VCaP (cell line): ENCODE measurements around the gene TMEM229B.
"Not testable (repeated sequence)": the region's sequence is repeated elsewhere in the genome, so short reads cannot be mapped to it uniquely, and the experiment has no call there.

Experiments used
- H3K27ac ChIP-seq: fragments of 450-650 bp; 2 replicates; pipeline ENCODE4 v1.5.1; 2017
- CTCF ChIP-seq: fragments of 450-650 bp; conservative IDR thresholded peaks from 2 replicates; pipeline ENCODE4 v1.5.1; 2017; ENCODE audit warnings: mild to moderate bottlenecking, moderate library complexity

TMEM229B gene

GRCh38 chr14:67453575-67454300 is 34.8 kb downstream of the TMEM229B start:
- TF ChIP-seq CTCF, result no peak
- H3K27ac ChIP-seq, result no peak overlapping the region

GRCh38 chr14:67451667-67452066 is 36.9 kb downstream of the TMEM229B start:
- not testable (repeated sequence) for H3K27ac ChIP-seq

DNA sequence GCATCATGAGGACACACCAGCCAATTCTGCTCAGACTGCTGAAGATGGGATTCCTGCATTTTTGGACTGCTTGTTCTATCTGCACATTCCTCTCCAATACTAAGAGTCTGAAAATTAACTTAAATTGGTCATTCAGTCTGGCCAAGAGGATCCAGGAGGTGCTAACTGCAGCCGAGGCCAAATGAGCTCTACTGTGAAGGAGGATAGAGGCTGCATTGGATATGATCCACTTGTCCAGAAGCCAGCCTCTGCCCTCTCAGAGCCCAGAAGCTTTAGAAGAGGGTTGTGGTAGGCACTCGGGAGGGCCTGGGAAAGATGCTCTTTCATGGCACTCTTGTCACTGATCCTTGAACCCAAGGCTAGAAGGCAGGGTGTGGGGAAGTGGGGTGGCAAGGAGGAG is 39.4 kb downstream of the TMEM229B start:
- TF ChIP-seq CTCF, result no peak
- H3K27ac ChIP-seq, result no peak overlapping the region

GRCh38 chr14:67447033-67447381 is 41.5 kb downstream of the TMEM229B start:
- peak overlapping the region; percentile 71 for H3K27ac ChIP-seq
- no peak for TF ChIP-seq CTCF

GRCh38 chr14:67446371-67447032 is 42.0 kb downstream of the TMEM229B start:
- no peak for TF ChIP-seq CTCF
- peak overlapping the region; percentile 71 for H3K27ac ChIP-seq

- no peak overlapping the region for H3K27ac ChIP-seq
- no peak for TF ChIP-seq CTCF
Observed at GRCh38 chr14:67444395-67444794, 44.1 kb downstream of the TMEM229B start.

DNA sequence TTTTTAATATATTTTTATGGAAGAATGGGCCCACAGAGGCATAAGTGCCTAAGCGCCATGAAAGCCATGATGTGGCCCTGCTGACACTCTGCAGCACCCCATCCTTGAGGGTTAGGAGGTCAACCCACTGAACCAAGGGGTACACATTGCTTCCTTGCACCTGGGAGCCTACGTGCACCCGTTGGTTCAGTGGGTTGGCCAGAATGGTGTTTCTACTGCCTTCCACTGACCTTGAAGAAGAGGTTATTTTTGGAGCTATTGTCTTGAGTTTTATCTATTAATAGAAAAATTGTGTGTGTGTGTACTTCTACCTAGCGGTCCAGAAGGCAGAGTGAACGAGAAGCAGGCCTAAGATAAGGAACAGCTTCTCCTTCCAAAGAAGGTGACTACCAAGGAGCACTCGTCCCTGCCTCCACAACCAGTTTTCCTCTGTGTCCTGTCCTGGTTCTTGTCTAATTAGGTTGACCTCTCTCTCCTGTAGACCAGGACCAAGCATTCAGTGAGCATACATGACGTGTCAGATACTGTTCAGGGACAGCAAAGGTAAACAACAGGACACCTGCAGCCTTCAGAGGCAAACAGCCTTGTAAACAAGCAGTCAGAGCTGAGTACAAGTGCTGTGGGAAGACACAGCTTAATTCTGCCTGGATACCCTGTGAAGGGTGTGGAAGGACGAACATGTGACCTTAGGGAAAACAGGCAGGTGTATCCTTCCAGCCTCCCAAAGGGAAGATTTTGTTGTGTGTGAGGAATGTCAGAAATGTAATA is 46.2 kb downstream of the TMEM229B start:
- no peak for TF ChIP-seq CTCF
- H3K27ac ChIP-seq, result peak overlapping the region; percentile 91
